ENCODE results near the gene MGLL. TPM values are rescaled to one million over a fixed set of nuclear protein-coding genes. Genes with fewer than 3 reads are reported as not detected.

Gene MGLL
- total RNA-seq, 2 donors from 2014 or later: 123 to 200 TPM

GRCh38 chr3:127715532-127715931 is 106.8 kb downstream of the MGLL start:
- no peak for TF ChIP-seq CTCF (IDR thresholded peaks at IDR 0.05)
- DNase-seq: no peak
- no peak overlapping the region for H3K4me3 ChIP-seq
- intact Hi-C loops (cut with DNase I): no loop called here
- no peaks in the 10 kb centered on the region for H3K36me3 ChIP-seq
- H3K4me1 ChIP-seq: no peaks in the 10 kb centered on the region
- H3K27ac ChIP-seq: no peak overlapping the region
- no peaks in the 10 kb centered on the region for H3K9me3 ChIP-seq
- no peaks in the 10 kb centered on the region for H3K27me3 ChIP-seq
- no peak overlapping the region for H3K9ac ChIP-seq (ENCODE audit: low read depth in 2 of 2, low read length in 2 of 2)

GRCh38 chr3:127714866-127715265 is 107.4 kb downstream of the MGLL start:
- no peak overlapping the region for H3K9ac ChIP-seq (ENCODE audit: low read depth in 2 of 2, low read length in 2 of 2)
- TF ChIP-seq CTCF (IDR thresholded peaks at IDR 0.05): no peak
- no peaks in the 10 kb centered on the region for H3K4me1 ChIP-seq
- H3K36me3 ChIP-seq: no peaks in the 10 kb centered on the region
- no peaks in the 10 kb centered on the region for H3K9me3 ChIP-seq
- no peak for DNase-seq
- H3K4me3 ChIP-seq: no peak overlapping the region
- no peak overlapping the region for H3K27ac ChIP-seq
- intact Hi-C loops (cut with DNase I): no loop called here
- H3K27me3 ChIP-seq: no peaks in the 10 kb centered on the region

- Histone ChIP-seq H3K4me1 (no peaks in the 10 kb centered on the region), H3K36me3 (no peaks in the 10 kb centered on the region), H3K27ac (no peak overlapping the region), H3K27me3 (no peaks in the 10 kb centered on the region), H3K4me3 (no peak overlapping the region), H3K9ac (ENCODE audit: low read depth in 2 of 2, low read length in 2 of 2) (no peak overlapping the region), H3K9me3 (no peaks in the 10 kb centered on the region)
- DNase-seq: no peak
- intact Hi-C loops (cut with DNase I): no loop called here
- TF ChIP-seq CTCF (IDR thresholded peaks at IDR 0.05): no peak
Measured at GRCh38 chr3:127714125-127714571, 108.2 kb downstream of the MGLL start.

- no peak for DNase-seq
- no peak for TF ChIP-seq CTCF (IDR thresholded peaks at IDR 0.05)
- Histone ChIP-seq H3K27ac (no peak overlapping the region), H3K9me3 (no peaks in the 10 kb centered on the region), H3K4me3 (no peak overlapping the region), H3K9ac (ENCODE audit: low read depth in 2 of 2, low read length in 2 of 2) (no peak overlapping the region), H3K27me3 (no peaks in the 10 kb centered on the region), H3K4me1 (no peaks in the 10 kb centered on the region), H3K36me3 (peaks cover 2% of the 10 kb centered on the region)
- intact Hi-C loops (cut with DNase I): no loop called here
Measured at GRCh38 chr3:127712881-127713771, 109.2 kb downstream of the MGLL start.

- peaks cover 6% of the 10 kb centered on the region for H3K36me3 ChIP-seq
- H3K4me1 ChIP-seq: no peaks in the 10 kb centered on the region
- TF ChIP-seq CTCF (IDR thresholded peaks at IDR 0.05): no peak
- H3K9me3 ChIP-seq: no peaks in the 10 kb centered on the region
- H3K27ac ChIP-seq: no peak overlapping the region
- no peak overlapping the region for H3K9ac ChIP-seq (ENCODE audit: low read depth in 2 of 2, low read length in 2 of 2)
- DNase-seq: no peak
- H3K4me3 ChIP-seq: no peak overlapping the region
- intact Hi-C loops (cut with DNase I): no loop called here
- no peaks in the 10 kb centered on the region for H3K27me3 ChIP-seq
Measured at GRCh38 chr3:127712461-127712860, 109.9 kb downstream of the MGLL start.
